Upper lobe of left lung (tissue), 6 donors: ENCODE data around the gene HOMER2. TPM values are rescaled to one million over a fixed set of nuclear protein-coding genes. Genes with fewer than 3 reads are reported as not detected.

ENCODE experiments used
- ATAC-seq, 2 donors: fragments of 200-7000 bp; cut with Tn5 transposase; one replicate each; pipeline ENCODE4 v1.9.1; 2022; ENCODE audit warnings: mild to moderate bottlenecking in 2 of 2, moderate library complexity in 2 of 2; ENCODE audit not compliant: low FRiP score in 2 of 2
- DNase-seq, 2 donors: peaks; one replicate each; pipeline ENCODE4 v3.0.0-alpha.2; 2019 to 2020
- H3K27ac ChIP-seq, 4 donors: fragments of 200-600 bp; sonication (generic); one replicate each; pipeline ENCODE4 v1.5.1; 2016 to 2019
- H3K27me3 ChIP-seq, 4 donors: fragments of 200-600 bp; sonication (generic); one replicate each; pipeline ENCODE4 v1.5.1; 2017 to 2019
- H3K36me3 ChIP-seq, 4 donors: fragments of 200-600 bp; sonication (generic); one replicate each; pipeline ENCODE4 v1.5.1; 2016 to 2019
- H3K4me1 ChIP-seq, 4 donors: fragments of 200-600 bp; sonication (generic); one replicate each; pipeline ENCODE4 v1.5.1; 2018 to 2019
- H3K4me3 ChIP-seq, 4 donors: fragments of 200-600 bp; sonication (generic); one replicate each; pipeline ENCODE4 v1.5.1; 2017 to 2019; ENCODE audit warnings: mild to moderate bottlenecking in 2 of 4, moderate library complexity in 1 of 4
- H3K9me3 ChIP-seq, 4 donors: fragments of 200-600 bp; sonication (generic); one replicate each; pipeline ENCODE4 v1.5.1; 2018 to 2019
- CTCF ChIP-seq, 6 experiments: fragments of 450-650 bp in 4 of 6; fragments of 200-600 bp in 2 of 6; sonication (generic) in 2 of 6; IDR thresholded peaks; one replicate each; pipeline ENCODE4 v1.5.1; 2016 to 2019; ENCODE audit warnings: antibody characterized with exemption in 6 of 6
- EP300 ChIP-seq, 4 donors: sonication (generic); formaldehyde crosslinking; IDR thresholded peaks; one replicate each; pipeline ENCODE4 v1.5.1; 2017; ENCODE audit warnings: antibody characterized with exemption in 4 of 4, control low read depth in 2 of 4
- POLR2A ChIP-seq, 4 donors: fragments of 450-650 bp; IDR thresholded peaks; one replicate each; pipeline ENCODE4 v1.5.1; 2016 to 2017; ENCODE audit warnings: antibody characterized with exemption in 4 of 4, mild to moderate bottlenecking in 2 of 4
- POLR2AphosphoS5 ChIP-seq, 2 donors: sonication (generic); formaldehyde crosslinking; IDR thresholded peaks; one replicate each; pipeline ENCODE4 v1.5.1; 2017; ENCODE audit warnings: antibody characterized with exemption in 2 of 2
- whole genome bisulfite sequencing, 2 donors: methylation state at CpG; one replicate each; pipeline ENCODE4 v1.1.5; 2017 to 2018; 5-methylcytosine and 5-hydroxymethylcytosine counted together
- total RNA-seq, 6 donors: library from RNA; depleted of rRNA in 4 of 6; stranded (reverse); fragments of >200 nt in 4 of 6; gene quantifications; one replicate each; pipeline versions ENCODE4 v1.1.0 to v1.2.1, GENCODE V29; 2016 to 2021
- donor health status: DM: no; HTN: no; CAD: no; lungs with moderate emphysema.
- donor health status: DM: no; HTN: yes; CAD: no; lungs with severe emphysema.

The HOMER2 gene
- total RNA-seq, 6 donors from 2014 or later, result 11.3 to 76.5 (median 26.5) TPM

GRCh38 chr15:82951472-82952157 lies 905 bp downstream of the HOMER2 start:
- peaks cover 3 to 25% (median 7%) of the 10 kb centered on the region in 4 donors for H3K4me1 ChIP-seq
- H3K9me3 ChIP-seq, result no peaks in the 10 kb centered on the region
- no peak for DNase-seq
- TF ChIP-seq EP300 (IDR thresholded peaks at IDR 0.05), result no peak
- TF ChIP-seq CTCF (IDR thresholded peaks at IDR 0.05), result no peak
- TF ChIP-seq POLR2A (IDR thresholded peaks at IDR 0.05), result no peak
- no peak for TF ChIP-seq POLR2AphosphoS5 (IDR thresholded peaks at IDR 0.05)
- peak in 1 of 2 donors; percentile 43 for ATAC-seq
- H3K36me3 ChIP-seq, result no peaks in the 10 kb centered on the region
- H3K27me3 ChIP-seq, result peaks cover 0 to 4% (median 0%) of the 10 kb centered on the region in 4 donors
- peak overlapping the region in 2 of 4 donors; percentile 45 to 67 for H3K27ac ChIP-seq
- H3K4me3 ChIP-seq, result peak overlapping the region; percentile 20 to 69 (median 61)
- WGBS, 2 donors, result 50 to 54% methylated on average over 13 of the region's 13 CpGs

- Histone ChIP-seq H3K4me1 (peaks cover 3 to 25% (median 7%) of the 10 kb centered on the region in 4 donors), H3K36me3 (no peaks in the 10 kb centered on the region), H3K27ac (peak overlapping the region in 1 of 4 donors; percentile 45), H3K27me3 (peaks cover 0 to 4% (median 0%) of the 10 kb centered on the region in 4 donors), H3K4me3 (peak overlapping the region in 2 of 4 donors; percentile 61 to 69), H3K9me3 (no peaks in the 10 kb centered on the region)
- 52 to 54% methylated on average over 6 of the region's 6 CpGs for WGBS, 2 donors
- ATAC-seq (no peak), DNase-seq (no peak)
- TF ChIP-seq POLR2AphosphoS5 (IDR thresholded peaks at IDR 0.05), result no peak
- TF ChIP-seq POLR2A (IDR thresholded peaks at IDR 0.05), result no peak
- TF ChIP-seq CTCF (IDR thresholded peaks at IDR 0.05), result no peak
- TF ChIP-seq EP300 (IDR thresholded peaks at IDR 0.05), result no peak
These were observed 1.7 kb downstream of the HOMER2 start for GRCh38 chr15:82950746-82951370.

- no peak overlapping the region for H3K4me3 ChIP-seq
- peaks cover 3 to 25% (median 7%) of the 10 kb centered on the region in 4 donors for H3K4me1 ChIP-seq
- no peaks in the 10 kb centered on the region for H3K36me3 ChIP-seq
- no peak overlapping the region for H3K27ac ChIP-seq
- no peaks in the 10 kb centered on the region for H3K9me3 ChIP-seq
- H3K27me3 ChIP-seq, result peaks cover 0 to 4% (median 0%) of the 10 kb centered on the region in 4 donors
- no peak for TF ChIP-seq POLR2AphosphoS5 (IDR thresholded peaks at IDR 0.05)
- no peak for TF ChIP-seq POLR2A (IDR thresholded peaks at IDR 0.05)
- TF ChIP-seq EP300 (IDR thresholded peaks at IDR 0.05), result no peak
- no peak for TF ChIP-seq CTCF (IDR thresholded peaks at IDR 0.05)
- ATAC-seq (no peak), DNase-seq (no peak)
- 71 to 77% methylated on average over 5 of the region's 5 CpGs for WGBS, 2 donors
These were observed 2.2 kb downstream of the HOMER2 start for GRCh38 chr15:82950295-82950694.

- no peak overlapping the region for H3K4me3 ChIP-seq
- H3K27ac ChIP-seq, result no peak overlapping the region
- no peaks in the 10 kb centered on the region for H3K36me3 ChIP-seq
- H3K4me1 ChIP-seq, result peaks cover 0 to 10% (median 2%) of the 10 kb centered on the region in 4 donors
- 85 to 87% methylated on average over 8 of the region's 8 CpGs for WGBS, 2 donors
- H3K27me3 ChIP-seq, result no peaks in the 10 kb centered on the region
- H3K9me3 ChIP-seq, result no peaks in the 10 kb centered on the region
- ATAC-seq (no peak), DNase-seq (no peak)
- TF ChIP-seq EP300 (IDR thresholded peaks at IDR 0.05), result no peak
- no peak for TF ChIP-seq POLR2A (IDR thresholded peaks at IDR 0.05)
- no peak for TF ChIP-seq POLR2AphosphoS5 (IDR thresholded peaks at IDR 0.05)
- no peak for TF ChIP-seq CTCF (IDR thresholded peaks at IDR 0.05)
These were observed 6.3 kb downstream of the HOMER2 start for GRCh38 chr15:82946155-82946701.
